ENCODE results near the gene FOXC2. TPM values are rescaled to one million over a fixed set of nuclear protein-coding genes. Genes with fewer than 3 reads are reported as not detected.

The FOXC2 gene
- total RNA-seq, 4 donors from 2014 or later: 9.3 to 18.2 (median 14.1) TPM

DNA sequence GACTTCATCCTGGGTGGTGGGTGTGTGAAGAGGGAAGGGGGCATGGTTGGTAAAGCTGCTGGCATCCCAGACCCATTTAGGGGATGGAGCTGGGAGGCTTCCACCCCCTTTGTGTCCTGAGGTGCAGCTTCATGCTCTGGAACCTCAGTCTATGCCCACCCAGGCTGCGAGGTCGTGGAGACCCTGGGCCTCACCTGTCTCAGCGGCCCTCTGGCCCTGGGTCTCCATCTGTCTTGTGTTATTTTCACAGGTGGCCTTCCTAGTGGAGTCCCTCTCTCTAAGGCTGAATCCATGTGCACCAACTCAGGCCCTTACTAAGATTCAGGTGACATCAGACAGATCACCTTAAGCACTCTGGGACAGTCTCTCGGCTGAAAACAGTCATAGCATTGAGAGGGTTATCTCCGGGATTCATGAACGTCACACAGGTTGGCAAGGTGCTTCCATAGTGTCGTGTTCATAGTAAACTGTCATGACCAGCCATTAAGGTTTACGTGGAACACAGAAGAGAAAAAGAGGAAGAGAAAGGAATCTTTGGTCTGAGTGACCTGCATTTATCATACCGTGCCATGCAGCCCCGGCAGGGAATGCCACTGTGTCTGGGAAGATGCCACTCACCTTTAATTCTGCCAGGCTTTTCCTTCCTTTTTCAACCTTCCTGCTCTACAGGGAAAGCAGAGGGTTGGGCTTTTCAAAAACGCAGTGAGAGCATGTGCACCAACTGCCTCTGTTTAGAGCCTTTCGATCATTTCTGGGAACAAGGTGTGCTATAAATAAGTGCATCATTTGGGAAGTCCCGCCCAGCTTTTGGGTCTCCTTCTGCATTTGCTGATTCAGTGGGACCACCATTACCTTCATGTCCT lies 7.2 kb downstream of the FOXC2 start:
- 46 to 61% methylated on average over 13 of the region's 13 CpGs for whole genome bisulfite sequencing, 2 donors
- peaks cover 0 to 100% of the 10 kb centered on the region in 2 donors for H3K27me3 ChIP-seq
- H3K27ac ChIP-seq: peak overlapping the region in 2 of 4 donors; percentile 86 to 92
- no peak for TF ChIP-seq EP300 (IDR thresholded peaks at IDR 0.05)
- H3K36me3 ChIP-seq: no peaks in the 10 kb centered on the region
- no peak overlapping the region for H3K4me3 ChIP-seq
- H3K4me1 ChIP-seq: peaks cover 0 to 66% (median 19%) of the 10 kb centered on the region in 4 donors
- no peak for DNase-seq (ENCODE audit: low spot score in 2 of 2)
- H3K9me3 ChIP-seq: no peaks in the 10 kb centered on the region

DNA sequence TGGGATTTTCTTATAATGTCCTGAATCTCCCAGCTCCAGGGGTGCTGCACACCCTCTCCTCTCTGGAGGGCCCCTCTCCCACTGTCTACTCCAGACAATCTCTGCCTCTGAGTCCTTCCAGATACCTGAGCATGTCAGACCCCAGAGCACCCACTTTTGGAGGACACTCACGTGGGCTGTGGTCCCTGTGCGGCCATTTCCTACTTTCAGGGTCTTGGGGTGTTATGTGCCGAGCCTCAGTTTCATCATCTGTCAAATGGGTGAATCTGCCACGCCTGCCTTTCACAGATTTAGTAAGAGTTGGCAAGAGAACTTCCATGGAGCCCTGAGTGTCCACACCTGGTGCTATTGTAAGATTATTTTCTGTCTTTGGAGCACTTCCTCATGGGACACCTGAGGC lies 8.0 kb downstream of the FOXC2 start:
- Histone ChIP-seq H3K4me1 (peaks cover 0 to 74% (median 20%) of the 10 kb centered on the region in 4 donors), H3K27ac (peak overlapping the region in 2 of 4 donors; percentile 86 to 92), H3K9me3 (no peaks in the 10 kb centered on the region), H3K27me3 (peaks cover 0 to 98% of the 10 kb centered on the region in 2 donors), H3K4me3 (no peak overlapping the region), H3K36me3 (no peaks in the 10 kb centered on the region)
- DNase-seq (ENCODE audit: low spot score in 2 of 2): no peak
- no peak for TF ChIP-seq EP300 (IDR thresholded peaks at IDR 0.05)
- 65 to 81% methylated on average over 4 of the region's 4 CpGs for WGBS, 2 donors

DNA sequence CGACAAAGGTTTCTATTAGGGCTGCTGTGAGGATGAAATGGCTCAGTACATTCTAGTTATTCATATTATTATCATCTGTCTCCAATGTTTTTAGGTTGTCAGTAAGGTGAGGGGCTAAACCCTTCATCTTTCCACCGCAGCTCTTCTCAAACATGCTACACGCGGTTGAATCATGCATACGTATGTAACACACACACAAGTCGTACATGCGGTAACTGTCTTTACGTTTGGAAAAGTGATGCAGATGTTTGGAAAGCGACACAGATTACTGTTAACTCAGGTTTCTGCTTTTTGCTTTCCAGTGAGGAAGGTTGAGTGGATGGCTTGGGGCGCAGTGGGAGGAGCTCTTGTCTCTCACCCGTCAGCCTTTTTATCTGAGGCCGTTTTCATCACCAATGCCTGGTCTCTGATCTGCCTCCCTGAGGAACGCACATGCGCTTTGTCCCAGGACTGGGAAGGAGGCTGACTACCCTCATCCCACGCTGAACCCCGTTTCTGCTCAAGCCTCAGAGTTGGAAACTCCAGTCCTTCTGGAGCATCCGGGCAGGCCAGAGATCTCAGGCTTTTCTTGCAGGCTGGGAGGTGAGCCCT lies 8.6 kb downstream of the FOXC2 start:
- peak overlapping the region in 3 of 4 donors; percentile 39 to 52 (median 50) for H3K4me3 ChIP-seq
- H3K36me3 ChIP-seq: no peaks in the 10 kb centered on the region
- TF ChIP-seq, protein P1, sequence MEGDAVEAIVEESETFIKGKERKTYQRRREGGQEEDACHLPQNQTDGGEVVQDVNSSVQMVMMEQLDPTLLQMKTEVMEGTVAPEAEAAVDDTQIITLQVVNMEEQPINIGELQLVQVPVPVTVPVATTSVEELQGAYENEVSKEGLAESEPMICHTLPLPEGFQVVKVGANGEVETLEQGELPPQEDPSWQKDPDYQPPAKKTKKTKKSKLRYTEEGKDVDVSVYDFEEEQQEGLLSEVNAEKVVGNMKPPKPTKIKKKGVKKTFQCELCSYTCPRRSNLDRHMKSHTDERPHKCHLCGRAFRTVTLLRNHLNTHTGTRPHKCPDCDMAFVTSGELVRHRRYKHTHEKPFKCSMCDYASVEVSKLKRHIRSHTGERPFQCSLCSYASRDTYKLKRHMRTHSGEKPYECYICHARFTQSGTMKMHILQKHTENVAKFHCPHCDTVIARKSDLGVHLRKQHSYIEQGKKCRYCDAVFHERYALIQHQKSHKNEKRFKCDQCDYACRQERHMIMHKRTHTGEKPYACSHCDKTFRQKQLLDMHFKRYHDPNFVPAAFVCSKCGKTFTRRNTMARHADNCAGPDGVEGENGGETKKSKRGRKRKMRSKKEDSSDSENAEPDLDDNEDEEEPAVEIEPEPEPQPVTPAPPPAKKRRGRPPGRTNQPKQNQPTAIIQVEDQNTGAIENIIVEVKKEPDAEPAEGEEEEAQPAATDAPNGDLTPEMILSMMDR (IDR thresholded peaks at IDR 0.05): no peak
- TF ChIP-seq EP300 (IDR thresholded peaks at IDR 0.05) (no peak), POLR2A (IDR thresholded peaks at IDR 0.05) (no peak)
- H3K27ac ChIP-seq: peak overlapping the region in 3 of 4 donors; percentile 36 to 92 (median 86)
- no peak for DNase-seq (ENCODE audit: low spot score in 2 of 2)
- H3K9me3 ChIP-seq: no peaks in the 10 kb centered on the region
- H3K27me3 ChIP-seq: peaks cover 0 to 98% of the 10 kb centered on the region in 2 donors
- 56 to 60% methylated on average over 17 of the region's 17 CpGs for WGBS, 2 donors
- peaks cover 0 to 76% (median 20%) of the 10 kb centered on the region in 4 donors for H3K4me1 ChIP-seq

- Histone ChIP-seq H3K9me3 (no peaks in the 10 kb centered on the region), H3K27ac (peak overlapping the region; percentile 8 to 92 (median 75)), H3K36me3 (no peaks in the 10 kb centered on the region), H3K4me3 (peak overlapping the region; percentile 20 to 52 (median 44)), H3K4me1 (peaks cover 0 to 76% (median 20%) of the 10 kb centered on the region in 4 donors), H3K27me3 (peaks cover 0 to 96% of the 10 kb centered on the region in 2 donors)
- TF ChIP-seq EP300 (IDR thresholded peaks at IDR 0.05): peak in 1 of 2 donors; percentile 83
- TF ChIP-seq POLR2A (IDR thresholded peaks at IDR 0.05): peak; percentile 70 to 80
- TF ChIP-seq, protein P1 (IDR thresholded peaks at IDR 0.05): peak; percentile 47 to 73 (median 56)
- 1 to 2% methylated on average over 48 to 51 of the region's 54 CpGs for WGBS, 2 donors
- peak; percentile 86 to 90 for DNase-seq (ENCODE audit: low spot score in 2 of 2)
Observed at GRCh38 chr16:86575754-86576557, 9.3 kb downstream of the FOXC2 start.

- 17% methylated on average over 33 of the region's 33 CpGs for WGBS, 2 donors
- Histone ChIP-seq H3K36me3 (no peaks in the 10 kb centered on the region), H3K4me3 (peak overlapping the region; percentile 20 to 52 (median 44)), H3K27me3 (peaks cover 0 to 88% of the 10 kb centered on the region in 2 donors), H3K27ac (peak overlapping the region; percentile 8 to 92 (median 75)), H3K9me3 (no peaks in the 10 kb centered on the region), H3K4me1 (peaks cover 0 to 76% (median 20%) of the 10 kb centered on the region in 4 donors)
- no peak for DNase-seq (ENCODE audit: low spot score in 2 of 2)
- TF ChIP-seq EP300 (IDR thresholded peaks at IDR 0.05) (no peak), POLR2A (IDR thresholded peaks at IDR 0.05) (no peak)
- TF ChIP-seq, protein P1 (IDR thresholded peaks at IDR 0.05): no peak
Observed at GRCh38 chr16:86576591-86577313, 10.1 kb downstream of the FOXC2 start.
